Measurements from ENCODE around the gene NOS1AP. TPM values are rescaled to one million over a fixed set of nuclear protein-coding genes. Genes with fewer than 3 reads are reported as not detected.

Gene NOS1AP
- polyA plus RNA-seq, 6 donors from 2014 or later: not detected

GRCh38 chr1:162151900-162152829, 82.7 kb downstream of the NOS1AP start:
- peak; percentile 35 for DNase-seq

GRCh38 chr1:162153374-162153773, 83.9 kb downstream of the NOS1AP start:
- H3K4me3 Mint-ChIP-seq: no peak overlapping the region

More at GRCh38 chr1:162151900-162152829, 82.7 kb downstream of the NOS1AP start:
- no peak overlapping the region for H3K4me3 Mint-ChIP-seq
- peak overlapping the region in 1 of 6 donors; percentile 69 for H3K27ac Mint-ChIP-seq
- H3K36me3 Mint-ChIP-seq: no peaks in the 10 kb centered on the region
- peaks cover 0 to 7% (median 5%) of the 10 kb centered on the region in 3 donors for H3K4me1 Mint-ChIP-seq
- H3K9me3 Mint-ChIP-seq: peaks cover 0 to 11% (median 5%) of the 10 kb centered on the region in 7 donors
- ATAC-seq (ENCODE audit: low read depth in 2 of 2): peak; percentile 60 to 78
- H3K27me3 Mint-ChIP-seq: peaks cover 6 to 22% (median 6%) of the 10 kb centered on the region in 3 donors

DNA sequence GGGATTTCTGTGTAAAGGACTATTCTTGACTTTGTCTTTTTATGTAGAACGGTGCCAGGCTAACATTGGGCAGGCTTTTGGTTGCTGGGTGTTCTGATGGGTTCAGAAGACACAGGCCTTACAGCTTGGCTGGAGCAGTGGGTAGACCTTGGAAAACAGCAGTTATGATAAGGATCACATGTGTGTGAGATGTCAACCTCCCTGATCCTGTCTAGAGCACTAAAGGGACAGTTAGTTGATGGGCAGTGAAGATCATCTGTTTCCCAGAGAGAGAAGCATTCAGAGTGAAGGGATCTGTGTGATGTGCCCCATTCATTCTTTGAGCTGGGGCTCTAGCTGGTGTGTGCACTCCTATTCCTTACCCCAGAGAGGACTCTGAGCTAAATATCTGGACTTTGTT, 88.0 kb downstream of the NOS1AP start:
- Mint-ChIP-seq H3K9me3 (no peaks in the 10 kb centered on the region), H3K4me3 (no peak overlapping the region), H3K27me3 (peaks cover 0 to 21% (median 21%) of the 10 kb centered on the region in 3 donors), H3K36me3 (no peaks in the 10 kb centered on the region), H3K27ac (no peak overlapping the region), H3K4me1 (peaks cover 0 to 7% (median 4%) of the 10 kb centered on the region in 3 donors)
- no peak for DNase-seq
- ATAC-seq (ENCODE audit: low read depth in 2 of 2): no peak

More at GRCh38 chr1:162153374-162153773, 83.9 kb downstream of the NOS1AP start:
- ATAC-seq (ENCODE audit: low read depth in 2 of 2): no peak
- Mint-ChIP-seq H3K36me3 (no peaks in the 10 kb centered on the region), H3K4me1 (peaks cover 0 to 7% (median 5%) of the 10 kb centered on the region in 3 donors), H3K9me3 (peaks cover 0 to 11% (median 5%) of the 10 kb centered on the region in 7 donors), H3K27ac (no peak overlapping the region), H3K27me3 (peaks cover 6 to 25% (median 17%) of the 10 kb centered on the region in 3 donors)
- DNase-seq: no peak

DNA sequence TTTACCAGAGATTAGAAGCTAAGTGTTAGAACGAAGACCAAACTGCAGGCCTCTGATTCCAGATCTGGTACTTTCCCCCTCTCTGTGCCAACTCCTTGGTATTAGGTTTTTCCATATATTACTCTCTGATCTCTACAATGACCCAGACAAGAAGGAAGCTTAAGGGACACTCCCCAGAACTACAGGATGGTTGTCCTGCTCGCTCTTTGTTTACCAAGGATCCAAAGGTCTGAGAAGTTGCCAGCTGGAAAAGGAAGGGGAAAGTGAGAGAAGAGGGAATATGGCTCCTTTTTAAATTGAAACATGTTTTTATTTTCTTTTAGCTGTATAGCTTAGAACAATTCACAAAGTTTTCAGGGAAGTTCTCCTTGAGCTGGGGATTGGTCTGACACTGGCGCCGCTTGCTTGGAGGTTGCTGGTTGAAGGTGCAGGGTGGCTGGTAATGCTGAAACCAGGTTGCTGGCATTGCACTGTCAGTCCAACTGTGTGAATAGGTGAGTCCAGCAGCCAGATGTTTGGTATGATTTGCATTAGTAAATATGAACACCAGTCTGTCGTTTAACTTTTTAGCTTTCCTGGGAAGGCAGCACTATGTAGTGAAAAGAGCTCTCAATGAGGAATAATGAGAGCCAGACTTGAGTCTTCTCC, 89.3 kb downstream of the NOS1AP start:
- no peaks in the 10 kb centered on the region for H3K36me3 Mint-ChIP-seq
- no peaks in the 10 kb centered on the region for H3K9me3 Mint-ChIP-seq
- peak overlapping the region in 1 of 6 donors; percentile 59 for H3K27ac Mint-ChIP-seq
- H3K4me1 Mint-ChIP-seq: peaks cover 0 to 7% (median 0%) of the 10 kb centered on the region in 3 donors
- peaks cover 9 to 28% (median 28%) of the 10 kb centered on the region in 3 donors for H3K27me3 Mint-ChIP-seq
- H3K4me3 Mint-ChIP-seq: no peak overlapping the region
- no peak for DNase-seq
- no peak for ATAC-seq (ENCODE audit: low read depth in 2 of 2)

GRCh38 chr1:162159515-162159914, 90.0 kb downstream of the NOS1AP start:
- Mint-ChIP-seq H3K27me3 (peaks cover 17 to 32% (median 32%) of the 10 kb centered on the region in 3 donors), H3K4me3 (no peak overlapping the region), H3K4me1 (peaks cover 0 to 4% (median 0%) of the 10 kb centered on the region in 3 donors), H3K27ac (no peak overlapping the region), H3K9me3 (peaks cover 0 to 2% (median 0%) of the 10 kb centered on the region in 7 donors), H3K36me3 (no peaks in the 10 kb centered on the region)
- ATAC-seq (ENCODE audit: low read depth in 2 of 2) (no peak), DNase-seq (no peak)

- H3K4me3 Mint-ChIP-seq: no peak overlapping the region
- no peak for DNase-seq
Measured at GRCh38 chr1:162161916-162162550, 92.5 kb downstream of the NOS1AP start.

GRCh38 chr1:162165528-162165927, 96.0 kb downstream of the NOS1AP start:
- Mint-ChIP-seq H3K27me3 (peaks cover 30 to 60% (median 39%) of the 10 kb centered on the region in 3 donors), H3K4me1 (no peaks in the 10 kb centered on the region), H3K9me3 (peaks cover 0 to 6% (median 0%) of the 10 kb centered on the region in 7 donors), H3K27ac (no peak overlapping the region), H3K36me3 (no peaks in the 10 kb centered on the region), H3K4me3 (no peak overlapping the region)
- ATAC-seq (ENCODE audit: low read depth in 2 of 2) (no peak), DNase-seq (no peak)

More at GRCh38 chr1:162161916-162162550, 92.5 kb downstream of the NOS1AP start:
- H3K27ac Mint-ChIP-seq: no peak overlapping the region
- no peaks in the 10 kb centered on the region for H3K36me3 Mint-ChIP-seq
- H3K27me3 Mint-ChIP-seq: peaks cover 26 to 49% (median 48%) of the 10 kb centered on the region in 3 donors
- no peak for ATAC-seq (ENCODE audit: low read depth in 2 of 2)
- no peaks in the 10 kb centered on the region for H3K4me1 Mint-ChIP-seq
- H3K9me3 Mint-ChIP-seq: peaks cover 0 to 6% (median 0%) of the 10 kb centered on the region in 7 donors

DNA sequence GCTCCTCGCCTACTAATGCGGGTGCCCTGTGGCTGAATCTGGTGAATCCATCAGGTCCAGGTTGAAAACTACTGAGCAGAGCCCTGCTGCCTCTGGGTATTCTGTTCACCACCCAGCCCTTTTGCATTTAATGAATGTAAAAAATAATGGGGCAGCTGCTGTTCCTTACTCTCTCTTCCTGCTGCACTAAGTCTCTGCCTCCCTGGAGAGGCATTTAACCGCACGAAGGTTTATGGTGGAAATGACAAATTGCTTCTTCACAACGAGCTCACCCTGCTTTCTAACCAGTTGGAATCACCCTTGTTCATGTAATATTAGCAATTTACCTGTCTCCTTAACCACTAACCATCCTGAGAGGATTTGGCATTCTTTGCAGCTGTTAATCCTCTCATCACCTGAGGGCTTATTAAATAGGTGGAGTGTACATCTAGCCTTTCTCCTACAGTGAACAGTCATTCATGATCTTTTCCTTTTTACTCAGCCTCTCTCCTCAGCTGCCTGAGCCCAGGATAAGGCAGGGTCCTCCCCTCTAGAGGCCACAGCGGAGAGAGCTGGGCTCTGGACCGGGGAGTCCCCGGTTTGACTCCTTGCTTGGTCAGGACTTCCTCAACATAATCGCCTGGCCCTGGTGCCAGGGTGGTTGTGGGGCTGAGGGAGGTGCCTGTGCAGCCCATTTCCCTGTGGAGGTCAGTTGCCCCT, 97.6 kb downstream of the NOS1AP start:
- Mint-ChIP-seq H3K36me3 (no peaks in the 10 kb centered on the region), H3K27me3 (peaks cover 30 to 62% (median 33%) of the 10 kb centered on the region in 3 donors), H3K4me1 (no peaks in the 10 kb centered on the region), H3K4me3 (no peak overlapping the region), H3K9me3 (peaks cover 0 to 6% (median 0%) of the 10 kb centered on the region in 7 donors), H3K27ac (no peak overlapping the region)
- ATAC-seq (ENCODE audit: low read depth in 2 of 2) (no peak), DNase-seq (no peak)

- Mint-ChIP-seq H3K27ac (no peak overlapping the region), H3K9me3 (peaks cover 0 to 6% (median 0%) of the 10 kb centered on the region in 7 donors), H3K4me1 (no peaks in the 10 kb centered on the region), H3K27me3 (peaks cover 25 to 60% (median 31%) of the 10 kb centered on the region in 3 donors), H3K4me3 (no peak overlapping the region), H3K36me3 (no peaks in the 10 kb centered on the region)
- DNase-seq (no peak), ATAC-seq (ENCODE audit: low read depth in 2 of 2) (no peak)
Measured at GRCh38 chr1:162168261-162168660, 98.8 kb downstream of the NOS1AP start.

GRCh38 chr1:162169031-162169790, 99.7 kb downstream of the NOS1AP start:
- Mint-ChIP-seq H3K27me3 (peaks cover 17 to 54% (median 25%) of the 10 kb centered on the region in 3 donors), H3K4me1 (no peaks in the 10 kb centered on the region), H3K36me3 (no peaks in the 10 kb centered on the region), H3K4me3 (no peak overlapping the region), H3K9me3 (peaks cover 0 to 6% (median 0%) of the 10 kb centered on the region in 7 donors), H3K27ac (no peak overlapping the region)
- ATAC-seq (ENCODE audit: low read depth in 2 of 2) (no peak), DNase-seq (no peak)

GRCh38 chr1:162171111-162171510, 101.6 kb downstream of the NOS1AP start:
- peaks cover 5 to 43% (median 12%) of the 10 kb centered on the region in 3 donors for H3K27me3 Mint-ChIP-seq

More at GRCh38 chr1:162171111-162171510, 101.6 kb downstream of the NOS1AP start:
- no peaks in the 10 kb centered on the region for H3K36me3 Mint-ChIP-seq
- no peaks in the 10 kb centered on the region for H3K4me1 Mint-ChIP-seq
- ATAC-seq (ENCODE audit: low read depth in 2 of 2) (no peak), DNase-seq (no peak)
- no peak overlapping the region for H3K4me3 Mint-ChIP-seq
- no peak overlapping the region for H3K27ac Mint-ChIP-seq
- H3K9me3 Mint-ChIP-seq: peaks cover 0 to 3% (median 0%) of the 10 kb centered on the region in 7 donors
